Keratinocyte (primary cell): ENCODE data around the gene CRISP2.

ENCODE experiments used
- EZH2 ChIP-seq: IDR thresholded peaks from one replicate; pipeline ENCODE4 v1.6.1; 2012; ENCODE audit warnings: inconsistent platforms, mild to moderate bottlenecking, low read length, moderate library complexity
- TF ChIP-seq, protein P1 (sequence below), 3 experiments: IDR thresholded peaks in 1 of 3; conservative IDR thresholded peaks in 1 of 3; optimal IDR thresholded peaks in 1 of 3; 2 replicates in 2 of 3; 3 replicates in 1 of 3; pipeline versions ENCODE3 to v1.5.1; 2011; ENCODE audit warnings: low read length in 3 of 3, mild to moderate bottlenecking in 3 of 3, moderate library complexity in 2 of 3, control low read depth in 1 of 3, inconsistent platforms in 1 of 3; ENCODE audit not compliant: insufficient read depth in 2 of 3; ENCODE audit errors: extremely low read depth in 1 of 3

DNA sequence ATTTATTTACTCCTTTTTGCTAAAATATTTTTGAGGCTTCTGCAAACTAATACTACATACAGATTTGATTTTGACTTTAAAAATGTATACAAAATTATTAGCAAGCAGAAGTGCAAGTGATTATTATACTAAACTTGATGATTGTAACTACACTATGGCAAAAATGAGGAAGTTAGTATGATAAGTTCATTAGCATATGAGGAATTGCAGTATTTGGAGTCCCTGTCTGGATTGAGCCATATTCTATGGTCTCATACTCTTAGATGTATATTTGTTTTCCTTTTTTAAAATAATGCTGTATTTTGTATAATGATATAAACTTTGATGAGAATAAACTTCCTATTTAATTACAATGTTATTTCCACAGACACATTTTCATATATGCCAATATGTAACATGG is 16.9 kb upstream of the CRISP2 start:
- TF ChIP-seq, protein P1, sequence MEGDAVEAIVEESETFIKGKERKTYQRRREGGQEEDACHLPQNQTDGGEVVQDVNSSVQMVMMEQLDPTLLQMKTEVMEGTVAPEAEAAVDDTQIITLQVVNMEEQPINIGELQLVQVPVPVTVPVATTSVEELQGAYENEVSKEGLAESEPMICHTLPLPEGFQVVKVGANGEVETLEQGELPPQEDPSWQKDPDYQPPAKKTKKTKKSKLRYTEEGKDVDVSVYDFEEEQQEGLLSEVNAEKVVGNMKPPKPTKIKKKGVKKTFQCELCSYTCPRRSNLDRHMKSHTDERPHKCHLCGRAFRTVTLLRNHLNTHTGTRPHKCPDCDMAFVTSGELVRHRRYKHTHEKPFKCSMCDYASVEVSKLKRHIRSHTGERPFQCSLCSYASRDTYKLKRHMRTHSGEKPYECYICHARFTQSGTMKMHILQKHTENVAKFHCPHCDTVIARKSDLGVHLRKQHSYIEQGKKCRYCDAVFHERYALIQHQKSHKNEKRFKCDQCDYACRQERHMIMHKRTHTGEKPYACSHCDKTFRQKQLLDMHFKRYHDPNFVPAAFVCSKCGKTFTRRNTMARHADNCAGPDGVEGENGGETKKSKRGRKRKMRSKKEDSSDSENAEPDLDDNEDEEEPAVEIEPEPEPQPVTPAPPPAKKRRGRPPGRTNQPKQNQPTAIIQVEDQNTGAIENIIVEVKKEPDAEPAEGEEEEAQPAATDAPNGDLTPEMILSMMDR (optimal IDR thresholded peaks at IDR 0.05 in 1 of 3, IDR thresholded peaks at IDR 0.05 in 1 of 3, conservative IDR thresholded peaks at IDR 0.05 in 1 of 3; ENCODE audit: extremely low read depth in 1 of 3, insufficient read depth in 2 of 3, low read length in 3 of 3), result no peak
- no peak for TF ChIP-seq EZH2
